HepG2 (cell line): ENCODE results near the gene CEBPB. TPM values are rescaled to one million over a fixed set of nuclear protein-coding genes. Genes with fewer than 3 reads are reported as not detected.
A peak's percentile ranks its signal among the peaks of the same experiment; 100 is the strongest.

ENCODE experiments used
- MXD3 ChIP-seq: IDR thresholded peaks from 2 replicates; pipeline ENCODE4 v1.6.1; 2016; ENCODE audit warnings: mild to moderate bottlenecking, missing biosample characterization, missing genetic modification reagents
- RFX1 ChIP-seq: fragments of 450-650 bp; IDR thresholded peaks from 2 replicates; pipeline ENCODE4 v1.6.1; 2017
- SIN3B ChIP-seq: fragments of 150-350 bp; IDR thresholded peaks from 2 replicates; pipeline ENCODE4 v1.6.1; 2014; ENCODE audit warnings: low read length
- SMAD9 ChIP-seq: sonication (generic); formaldehyde crosslinking; IDR thresholded peaks from 2 replicates; pipeline ENCODE4 v1.5.1; 2020; ENCODE audit warnings: mild to moderate bottlenecking, missing genetic modification reagents
- STAG1 ChIP-seq: sonication (generic); formaldehyde crosslinking; IDR thresholded peaks from 2 replicates; pipeline ENCODE4 v1.4.0; 2020; ENCODE audit warnings: missing genetic modification reagents
- ZNF407 ChIP-seq: sonication (generic); formaldehyde crosslinking; IDR thresholded peaks from one replicate; pipeline ENCODE4 v1.5.1; 2020; ENCODE audit warnings: mild to moderate bottlenecking, missing genetic modification reagents; ENCODE audit errors: not compliant biosample characterization
- ZNF431 ChIP-seq: sonication (generic); formaldehyde crosslinking; IDR thresholded peaks from 2 replicates; pipeline ENCODE4 v1.9.0; 2022; ENCODE audit warnings: missing genetic modification reagents, low read depth, mild to moderate bottlenecking, borderline replicate concordance
- ZNF616 ChIP-seq: sonication (generic); formaldehyde crosslinking; IDR thresholded peaks from 2 replicates; pipeline ENCODE4 v1.5.0; 2020; ENCODE audit warnings: low read depth, mild to moderate bottlenecking, missing genetic modification reagents
- ZNF75D ChIP-seq: sonication (generic); formaldehyde crosslinking; IDR thresholded peaks from 2 replicates; pipeline ENCODE4 v1.8.1; 2023; ENCODE audit warnings: missing genetic modification reagents, mild to moderate bottlenecking, borderline replicate concordance
- polyA plus RNA-seq, 8 experiments: library from polyadenylated mRNA; depleted of rRNA in 3 of 8; stranded (reverse) in 7 of 8; unstranded in 1 of 8; fragments of >200 nt; fragmentation: Illumina TruSeq in 4 of 8; extraction: Trizol in 4 of 8; gene quantifications; 2 replicates each; pipeline versions ENCODE4 v1.2.1 to v1.2.3, GENCODE V29; 2011 to 2016; ENCODE audit warnings: low read depth in 4 of 8, missing spikeins in 1 of 8, mixed read lengths in 1 of 8; ENCODE audit not compliant: insufficient read depth in 1 of 8
- total RNA-seq, 5 experiments: library from RNA; depleted of rRNA; stranded (reverse); fragments of >200 nt; fragmentation: Illumina TruSeq; extraction: Trizol; gene quantifications; 2 replicates each; pipeline ENCODE4 v1.2.3, GENCODE V29; 2016; ENCODE audit warnings: low read depth in 1 of 5
- TF ChIP-seq, protein P1 (sequence below): sonication (generic); formaldehyde crosslinking; IDR thresholded peaks from 2 replicates; pipeline ENCODE4 v1.4.0; 2020; ENCODE audit warnings: mild to moderate bottlenecking, missing genetic modification reagents
- TF ChIP-seq, protein P2 (sequence below): sonication (generic); formaldehyde crosslinking; IDR thresholded peaks from 2 replicates; pipeline ENCODE4 v1.4.0; 2020; ENCODE audit warnings: missing genetic modification reagents

CEBPB gene
- total and polyA plus RNA-seq, 2 of the 13 experiments (the other 11 are each of a cell fraction or from before 2014, with no cell fraction given): 18.5 to 28.2 TPM

DNA sequence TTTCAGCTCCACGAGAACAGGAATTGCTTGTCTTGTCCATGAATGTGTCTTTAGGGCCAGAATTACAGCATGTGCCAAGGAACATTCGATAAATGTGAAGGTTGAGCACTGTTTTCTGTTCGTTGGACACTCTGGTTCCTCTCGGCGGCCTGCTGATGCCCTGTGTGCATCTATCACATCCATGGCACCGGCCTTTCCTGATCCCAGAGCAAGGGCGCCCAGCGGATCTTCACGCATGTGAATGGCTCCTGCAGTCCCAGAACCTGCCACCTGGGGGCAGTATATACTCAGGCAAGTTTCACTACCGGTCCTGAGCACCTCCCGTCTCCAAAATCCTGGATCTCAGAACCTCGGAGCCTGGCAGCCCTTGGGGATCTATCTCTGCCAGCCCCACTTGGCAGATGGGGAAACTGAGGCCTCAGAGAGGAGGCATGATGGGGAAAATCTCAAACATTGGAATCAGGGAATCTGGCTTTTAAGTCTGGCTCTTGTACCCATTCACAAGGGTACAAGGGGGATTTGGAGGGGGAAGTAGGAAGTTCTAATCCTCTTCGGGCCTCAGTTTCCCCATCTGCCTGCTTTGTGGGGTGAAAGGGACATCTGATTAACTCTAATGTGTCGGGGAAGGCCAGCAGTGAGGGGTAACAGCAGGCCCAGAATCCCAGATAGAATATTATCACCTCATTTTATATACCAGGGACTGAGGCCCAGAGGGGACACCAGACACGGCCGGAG, 4.3 kb upstream of the CEBPB start (continued):
- TF ChIP-seq ZNF407 (CRISPR knock-in tag) (peak; percentile 76), MXD3 (CRISPR knock-in tag) (peak; percentile 79), ZNF616 (CRISPR knock-in tag) (no peak), RFX1 (no peak), STAG1 (CRISPR knock-in tag) (peak; percentile 100), ZNF75D (0 out of 2 replicates have a peak, but pooled peaks have one; percentile 47), ZNF431 (CRISPR knock-in tag) (no peak), SIN3B (no peak), SMAD9 (CRISPR knock-in tag) (0 out of 2 replicates have a peak, but pooled peaks have one; percentile 26)
- TF ChIP-seq, protein P1, sequence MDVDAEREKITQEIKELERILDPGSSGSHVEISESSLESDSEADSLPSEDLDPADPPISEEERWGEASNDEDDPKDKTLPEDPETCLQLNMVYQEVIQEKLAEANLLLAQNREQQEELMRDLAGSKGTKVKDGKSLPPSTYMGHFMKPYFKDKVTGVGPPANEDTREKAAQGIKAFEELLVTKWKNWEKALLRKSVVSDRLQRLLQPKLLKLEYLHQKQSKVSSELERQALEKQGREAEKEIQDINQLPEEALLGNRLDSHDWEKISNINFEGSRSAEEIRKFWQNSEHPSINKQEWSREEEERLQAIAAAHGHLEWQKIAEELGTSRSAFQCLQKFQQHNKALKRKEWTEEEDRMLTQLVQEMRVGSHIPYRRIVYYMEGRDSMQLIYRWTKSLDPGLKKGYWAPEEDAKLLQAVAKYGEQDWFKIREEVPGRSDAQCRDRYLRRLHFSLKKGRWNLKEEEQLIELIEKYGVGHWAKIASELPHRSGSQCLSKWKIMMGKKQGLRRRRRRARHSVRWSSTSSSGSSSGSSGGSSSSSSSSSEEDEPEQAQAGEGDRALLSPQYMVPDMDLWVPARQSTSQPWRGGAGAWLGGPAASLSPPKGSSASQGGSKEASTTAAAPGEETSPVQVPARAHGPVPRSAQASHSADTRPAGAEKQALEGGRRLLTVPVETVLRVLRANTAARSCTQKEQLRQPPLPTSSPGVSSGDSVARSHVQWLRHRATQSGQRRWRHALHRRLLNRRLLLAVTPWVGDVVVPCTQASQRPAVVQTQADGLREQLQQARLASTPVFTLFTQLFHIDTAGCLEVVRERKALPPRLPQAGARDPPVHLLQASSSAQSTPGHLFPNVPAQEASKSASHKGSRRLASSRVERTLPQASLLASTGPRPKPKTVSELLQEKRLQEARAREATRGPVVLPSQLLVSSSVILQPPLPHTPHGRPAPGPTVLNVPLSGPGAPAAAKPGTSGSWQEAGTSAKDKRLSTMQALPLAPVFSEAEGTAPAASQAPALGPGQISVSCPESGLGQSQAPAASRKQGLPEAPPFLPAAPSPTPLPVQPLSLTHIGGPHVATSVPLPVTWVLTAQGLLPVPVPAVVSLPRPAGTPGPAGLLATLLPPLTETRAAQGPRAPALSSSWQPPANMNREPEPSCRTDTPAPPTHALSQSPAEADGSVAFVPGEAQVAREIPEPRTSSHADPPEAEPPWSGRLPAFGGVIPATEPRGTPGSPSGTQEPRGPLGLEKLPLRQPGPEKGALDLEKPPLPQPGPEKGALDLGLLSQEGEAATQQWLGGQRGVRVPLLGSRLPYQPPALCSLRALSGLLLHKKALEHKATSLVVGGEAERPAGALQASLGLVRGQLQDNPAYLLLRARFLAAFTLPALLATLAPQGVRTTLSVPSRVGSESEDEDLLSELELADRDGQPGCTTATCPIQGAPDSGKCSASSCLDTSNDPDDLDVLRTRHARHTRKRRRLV (CRISPR knock-in tag): no peak
- TF ChIP-seq, protein P2, sequence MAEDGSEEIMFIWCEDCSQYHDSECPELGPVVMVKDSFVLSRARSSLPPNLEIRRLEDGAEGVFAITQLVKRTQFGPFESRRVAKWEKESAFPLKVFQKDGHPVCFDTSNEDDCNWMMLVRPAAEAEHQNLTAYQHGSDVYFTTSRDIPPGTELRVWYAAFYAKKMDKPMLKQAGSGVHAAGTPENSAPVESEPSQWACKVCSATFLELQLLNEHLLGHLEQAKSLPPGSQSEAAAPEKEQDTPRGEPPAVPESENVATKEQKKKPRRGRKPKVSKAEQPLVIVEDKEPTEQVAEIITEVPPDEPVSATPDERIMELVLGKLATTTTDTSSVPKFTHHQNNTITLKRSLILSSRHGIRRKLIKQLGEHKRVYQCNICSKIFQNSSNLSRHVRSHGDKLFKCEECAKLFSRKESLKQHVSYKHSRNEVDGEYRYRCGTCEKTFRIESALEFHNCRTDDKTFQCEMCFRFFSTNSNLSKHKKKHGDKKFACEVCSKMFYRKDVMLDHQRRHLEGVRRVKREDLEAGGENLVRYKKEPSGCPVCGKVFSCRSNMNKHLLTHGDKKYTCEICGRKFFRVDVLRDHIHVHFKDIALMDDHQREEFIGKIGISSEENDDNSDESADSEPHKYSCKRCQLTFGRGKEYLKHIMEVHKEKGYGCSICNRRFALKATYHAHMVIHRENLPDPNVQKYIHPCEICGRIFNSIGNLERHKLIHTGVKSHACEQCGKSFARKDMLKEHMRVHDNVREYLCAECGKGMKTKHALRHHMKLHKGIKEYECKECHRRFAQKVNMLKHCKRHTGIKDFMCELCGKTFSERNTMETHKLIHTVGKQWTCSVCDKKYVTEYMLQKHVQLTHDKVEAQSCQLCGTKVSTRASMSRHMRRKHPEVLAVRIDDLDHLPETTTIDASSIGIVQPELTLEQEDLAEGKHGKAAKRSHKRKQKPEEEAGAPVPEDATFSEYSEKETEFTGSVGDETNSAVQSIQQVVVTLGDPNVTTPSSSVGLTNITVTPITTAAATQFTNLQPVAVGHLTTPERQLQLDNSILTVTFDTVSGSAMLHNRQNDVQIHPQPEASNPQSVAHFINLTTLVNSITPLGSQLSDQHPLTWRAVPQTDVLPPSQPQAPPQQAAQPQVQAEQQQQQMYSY (CRISPR knock-in tag): 0 out of 2 replicates have a peak, but pooled peaks have one; percentile 37
